ENCODE data around the gene ARX.

Gene ARX

DNA sequence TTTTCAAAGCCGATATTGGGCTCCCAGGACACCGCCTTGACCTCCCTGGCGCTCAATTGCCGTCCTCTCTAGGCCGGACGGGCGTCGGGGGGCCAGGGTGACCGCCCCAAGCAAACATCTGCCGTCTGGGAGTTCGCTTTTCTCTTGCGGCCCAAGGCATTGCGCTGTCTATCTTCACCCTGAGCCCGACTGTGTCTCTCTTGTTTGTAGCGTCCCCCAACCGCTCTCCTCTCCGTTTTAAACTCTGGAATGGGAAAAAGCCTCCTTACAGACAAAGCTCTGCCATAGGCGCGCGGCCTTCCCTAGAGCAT, 551 bp upstream of the ARX start:
- DNase-seq = no peak

- no peak for DNase-seq
Observed at GRCh38 chrX:25014366-25014838, 1.4 kb downstream of the ARX start.

- DNase-seq = no peak
Observed at GRCh38 chrX:25013632-25014365, 2.0 kb downstream of the ARX start.

DNA sequence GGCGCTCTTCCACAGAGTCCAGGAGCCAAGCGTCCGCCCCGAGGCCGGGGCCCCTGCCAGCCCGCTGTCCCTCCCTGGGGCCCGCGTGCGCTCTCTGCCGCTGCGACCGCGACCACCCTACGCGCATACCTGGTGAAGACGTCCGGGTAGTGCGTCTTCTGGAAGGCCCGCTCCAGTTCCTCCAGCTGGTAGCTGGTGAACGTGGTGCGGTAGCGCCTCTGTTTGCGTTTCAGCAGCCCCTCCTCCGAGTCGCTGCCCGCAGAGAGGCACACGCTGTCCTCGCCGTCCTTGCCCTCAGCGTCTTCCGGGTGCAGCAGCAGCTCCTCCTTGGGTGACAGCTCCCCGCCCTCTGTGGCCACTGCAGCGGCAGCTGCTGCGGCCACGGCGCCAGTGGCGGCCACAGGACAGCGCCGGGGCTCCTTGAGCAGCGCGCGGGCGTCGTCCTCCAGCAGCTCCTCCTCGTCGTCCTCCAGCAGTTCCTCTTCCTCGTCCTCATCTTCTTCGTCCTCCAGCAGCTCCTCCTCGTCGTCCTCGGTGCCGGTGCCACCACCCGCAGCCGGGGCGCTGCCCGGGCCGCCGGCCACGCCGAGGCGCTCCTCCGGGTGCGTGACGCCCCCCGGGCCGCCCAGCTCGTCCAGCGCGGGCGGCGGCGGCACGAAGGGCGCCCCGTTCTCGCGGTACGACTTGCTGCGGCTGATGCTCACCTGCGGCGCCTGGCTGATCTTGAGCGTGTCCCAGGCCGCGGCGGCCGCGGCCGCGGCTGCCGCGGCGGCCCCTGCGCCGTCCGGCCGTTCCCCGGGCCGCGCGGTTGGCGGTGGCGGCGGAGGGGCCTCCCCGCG, 2.8 kb downstream of the ARX start:
- DNase-seq = no peak

DNA sequence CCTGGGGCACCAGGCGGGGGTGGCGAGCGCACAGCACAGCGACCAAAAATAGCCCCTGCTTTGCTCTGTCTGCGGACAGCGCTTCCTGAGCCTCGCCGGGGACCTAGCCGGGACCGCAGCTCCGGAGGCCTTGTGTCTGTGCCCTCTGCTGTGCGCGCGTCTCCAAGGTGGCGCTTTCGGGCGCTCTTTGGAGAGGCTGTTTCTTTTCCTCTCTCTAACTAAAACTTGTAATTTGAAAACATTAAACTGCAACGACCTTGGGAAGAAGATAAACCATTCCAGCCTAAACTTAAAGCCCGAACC, 3.4 kb downstream of the ARX start:
- no peak for DNase-seq

DNA sequence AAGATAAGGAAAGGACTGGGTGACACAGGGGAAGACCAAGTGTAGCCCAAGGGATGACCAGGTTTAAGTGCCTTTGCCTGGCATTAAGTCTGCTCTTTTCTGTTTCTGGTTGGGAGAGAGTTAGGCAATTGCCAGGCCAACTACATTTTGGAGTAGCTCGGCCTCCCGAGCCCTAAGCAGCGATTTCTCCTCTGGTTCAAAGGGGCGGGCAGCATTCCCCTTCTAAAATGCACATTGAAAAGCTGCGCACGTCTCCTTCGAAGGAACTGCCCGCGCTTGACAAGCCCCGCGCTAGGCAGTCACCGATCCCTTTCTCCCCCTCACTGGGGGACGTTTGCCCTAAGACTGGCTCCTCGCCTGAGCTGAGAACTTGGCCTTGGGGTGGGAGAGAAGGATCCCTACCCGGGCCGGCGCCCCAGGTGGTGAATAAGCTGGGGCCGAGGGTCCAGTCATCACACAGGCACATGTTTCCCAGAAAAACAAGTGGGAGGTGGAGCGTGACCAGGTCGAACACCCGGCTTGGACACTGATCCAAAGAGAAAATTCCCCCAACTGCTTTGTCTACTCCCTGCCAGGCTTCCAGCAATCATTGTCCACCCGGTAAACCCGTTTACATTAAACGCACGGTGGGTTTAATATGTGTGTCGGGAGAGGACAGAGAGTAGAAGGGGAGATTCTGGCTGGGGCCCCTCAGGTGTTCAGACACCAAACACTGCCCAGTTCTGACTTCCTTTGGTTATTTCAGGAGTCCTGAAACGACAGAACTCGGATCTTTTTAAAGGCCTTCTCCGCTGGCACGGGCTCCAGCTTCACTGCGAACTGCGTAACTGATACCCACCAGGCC, 4.0 kb downstream of the ARX start:
- no peak for DNase-seq

DNA sequence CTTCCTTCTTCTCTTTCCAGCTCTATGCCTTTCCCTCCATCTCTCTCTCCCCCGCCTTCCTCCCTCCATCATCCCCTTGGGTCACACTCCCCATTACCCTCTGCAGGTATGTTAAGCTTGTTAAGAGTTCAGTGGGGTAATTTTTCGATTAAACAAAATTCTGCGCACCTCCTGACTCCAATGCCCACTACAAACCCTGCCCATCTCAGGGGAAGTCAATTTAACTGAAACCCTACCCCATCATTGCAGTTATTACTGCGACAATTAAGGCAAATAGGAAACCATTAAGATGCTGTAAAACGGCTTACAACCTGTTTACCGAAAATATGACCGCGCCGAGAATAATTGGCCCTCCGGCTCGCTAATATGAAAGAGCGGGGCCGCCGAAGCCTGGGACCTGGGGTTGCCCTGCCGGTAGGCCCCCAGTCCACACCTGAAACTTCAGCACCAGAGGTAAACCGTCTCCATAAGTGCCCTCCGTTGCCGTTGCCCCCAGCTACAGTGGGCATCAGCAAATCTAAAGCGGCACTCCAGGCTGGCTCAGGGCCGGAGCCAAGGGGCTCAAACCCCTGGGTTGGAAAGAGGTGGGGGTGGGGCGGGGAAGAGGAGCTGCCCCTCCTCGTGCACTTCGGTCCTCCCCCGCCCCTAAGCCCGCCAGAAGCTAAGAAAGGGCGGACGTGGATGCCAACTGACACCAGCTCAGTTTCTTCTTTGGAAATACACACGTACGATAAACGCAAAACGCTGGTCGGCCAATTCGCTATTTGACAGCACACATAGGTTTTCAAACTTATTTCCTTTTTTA, 4.8 kb downstream of the ARX start:
- DNase-seq = no peak

GRCh38 chrX:25009407-25009806, 6.4 kb downstream of the ARX start:
- no peak for DNase-seq

DNA sequence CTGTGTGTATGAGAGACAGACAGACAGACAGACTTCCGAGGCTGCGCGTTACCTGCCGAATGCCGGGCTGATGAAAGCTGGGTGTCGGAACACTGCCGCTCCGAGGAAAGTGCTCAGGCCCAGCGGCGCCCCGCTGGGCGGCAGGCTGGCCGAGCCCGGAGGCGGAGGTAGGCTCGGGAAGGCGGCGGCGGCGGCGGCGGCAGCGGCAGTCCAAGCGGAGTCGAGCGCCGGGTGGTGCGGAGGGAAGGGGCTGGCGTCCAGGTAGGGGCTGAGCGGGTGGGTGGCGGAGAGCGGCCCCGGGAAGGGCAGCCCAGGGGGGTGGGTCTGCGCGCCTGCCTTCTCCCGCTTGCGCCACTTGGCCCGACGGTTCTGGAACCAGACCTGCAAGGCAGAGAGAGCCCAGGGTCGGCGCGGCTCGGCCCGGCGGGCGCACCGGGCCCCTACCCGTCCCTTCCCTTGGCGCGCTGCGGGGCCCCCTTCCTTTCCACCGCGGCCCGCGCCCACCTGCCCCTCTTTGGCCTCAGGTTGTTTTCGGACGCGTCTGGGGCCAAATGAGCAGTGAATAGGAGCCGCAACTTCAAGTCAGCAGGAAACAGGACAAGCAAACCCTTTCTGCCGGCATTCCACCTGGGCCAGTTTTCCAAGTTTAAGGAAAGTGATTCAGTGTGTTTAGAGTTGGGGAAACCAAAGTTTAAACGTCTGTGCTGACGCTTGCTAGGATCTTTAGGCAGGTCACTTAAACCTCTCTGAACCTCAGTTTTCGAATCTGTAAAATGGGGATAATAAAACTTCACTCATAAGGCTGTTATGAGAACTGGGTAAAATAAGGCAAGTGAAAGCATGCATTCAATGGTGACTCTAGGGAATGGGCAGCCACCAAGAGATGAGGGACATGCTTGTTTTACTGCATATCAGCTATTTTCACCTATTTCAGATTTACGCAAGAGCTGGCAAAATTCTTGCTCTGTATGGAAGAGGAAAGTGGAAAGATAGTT, 8.4 kb downstream of the ARX start:
- no peak for DNase-seq

DNA sequence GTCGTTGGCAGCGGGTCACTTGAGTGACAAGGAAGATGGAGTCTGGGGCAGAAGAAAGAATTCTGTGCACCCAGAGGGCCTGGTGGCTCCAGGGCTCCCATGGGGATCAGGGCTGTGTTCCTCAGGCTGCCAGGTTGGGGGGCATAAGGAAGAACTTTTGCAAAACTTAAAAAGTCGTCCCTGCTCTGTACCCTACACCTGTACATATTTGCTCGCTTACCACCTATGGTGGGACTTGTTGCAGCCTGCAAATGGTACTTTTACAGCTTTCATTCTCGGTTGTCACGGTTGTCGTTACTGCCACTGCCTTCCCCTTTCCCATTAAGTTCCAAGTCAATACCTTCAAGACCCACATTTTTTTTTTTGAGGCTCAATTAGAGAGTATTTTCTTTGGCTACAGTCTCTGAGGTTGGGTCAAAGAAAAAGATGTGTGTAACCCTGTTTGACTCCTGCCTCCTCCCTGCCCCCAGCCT, 9.1 kb downstream of the ARX start:
- no peak for DNase-seq

DNA sequence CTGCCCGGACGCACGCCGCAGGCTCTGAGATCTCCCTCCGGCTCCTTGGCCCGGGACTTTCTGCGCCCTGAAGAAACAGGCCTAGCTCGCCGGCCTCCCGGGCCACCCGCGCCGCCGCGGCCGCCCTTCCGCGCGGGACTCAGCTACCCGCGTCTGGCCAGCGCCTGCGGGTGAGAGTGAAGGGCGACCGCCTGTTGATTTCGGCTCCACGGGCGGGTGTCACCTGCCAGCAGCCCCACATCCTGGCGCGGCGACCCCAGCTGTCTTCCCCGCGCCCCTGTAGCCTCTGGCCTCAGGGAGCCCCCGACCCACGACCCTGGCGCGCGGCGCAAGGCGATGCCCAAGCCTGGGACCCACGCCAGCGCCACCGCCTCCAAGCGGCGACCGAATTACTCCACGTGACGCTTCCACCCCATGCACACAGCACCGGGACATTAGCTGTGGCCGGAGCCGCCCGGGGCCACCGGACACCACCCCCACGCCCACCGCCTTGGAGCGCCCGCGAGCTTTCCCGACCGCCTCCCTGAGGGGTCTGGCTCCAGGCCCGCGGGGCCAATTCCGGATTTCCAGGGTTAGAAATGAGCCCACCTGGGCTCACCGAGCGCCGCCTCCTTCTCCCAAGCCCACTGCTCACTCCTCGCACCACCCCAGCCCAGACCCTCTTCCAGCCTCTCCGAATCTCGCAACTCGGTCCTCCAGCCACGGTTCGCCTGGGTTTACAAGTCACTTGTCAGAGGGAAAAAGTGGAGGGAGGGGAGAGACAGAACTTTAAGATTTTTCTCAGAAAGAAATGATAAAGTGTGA, 10.2 kb downstream of the ARX start:
- DNase-seq = no peak

- DNase-seq = no peak
Observed at GRCh38 chrX:25005034-25005381, 10.8 kb downstream of the ARX start.

- DNase-seq = no peak
Observed at GRCh38 chrX:25004485-25005032, 11.2 kb downstream of the ARX start.

DNA sequence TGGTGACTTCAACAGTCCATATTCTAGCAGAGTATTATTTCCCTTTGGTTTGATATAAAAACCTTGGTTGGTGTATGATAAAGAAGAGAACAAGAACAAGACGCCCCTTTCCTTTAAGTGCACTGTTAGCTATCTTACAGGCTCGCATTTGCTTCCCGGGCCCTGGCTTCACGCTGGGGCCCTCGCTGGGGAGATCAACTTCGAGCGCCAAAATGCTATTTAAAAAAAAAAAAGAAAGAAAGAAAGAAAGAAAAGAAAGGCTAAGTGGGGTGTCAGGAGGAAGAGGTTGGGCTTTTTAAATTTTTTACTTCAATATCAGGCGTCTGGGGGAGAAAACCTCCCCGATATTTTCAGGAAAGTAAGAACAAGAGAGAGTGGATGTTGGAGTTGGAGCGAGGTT, 11.7 kb downstream of the ARX start:
- DNase-seq = no peak

DNA sequence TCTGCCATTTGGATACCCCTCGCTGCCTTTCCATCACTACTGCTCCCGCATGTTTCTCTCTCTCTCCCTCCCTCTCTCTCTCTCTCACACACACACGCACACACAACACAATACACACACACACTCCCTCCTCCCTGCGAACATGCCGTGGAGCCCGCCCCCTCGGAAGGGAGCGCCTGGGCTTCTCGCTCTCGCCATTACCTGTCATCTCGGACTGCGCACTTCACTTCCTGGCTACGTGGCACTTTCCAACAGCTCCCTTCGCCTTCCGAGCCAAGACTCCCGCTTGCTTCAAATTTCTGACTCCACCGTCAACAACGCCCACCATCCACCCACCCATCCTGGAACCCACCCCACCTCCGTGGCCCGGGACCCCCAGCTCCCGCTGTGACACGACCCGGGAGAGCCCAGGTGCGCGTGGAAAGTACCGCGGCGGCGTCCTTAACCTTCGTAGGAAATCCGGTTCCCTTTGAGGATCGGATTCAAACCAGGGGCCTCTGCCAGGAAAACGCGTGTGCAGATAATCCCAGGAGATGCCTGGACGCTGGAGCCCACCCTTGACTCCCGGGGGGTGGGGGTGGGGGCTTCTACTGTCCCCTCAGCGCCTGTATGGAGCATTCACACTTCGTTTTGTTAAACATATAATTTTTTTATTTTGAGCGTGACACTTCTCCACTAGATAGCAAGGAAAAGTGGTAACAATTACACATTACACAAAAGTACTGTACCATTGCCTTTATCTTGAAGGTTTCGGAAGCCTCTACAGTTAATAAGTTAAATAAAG, 12.5 kb downstream of the ARX start:
- DNase-seq = no peak

- no peak for DNase-seq
Observed at GRCh38 chrX:25002661-25003020, 13.1 kb downstream of the ARX start.

GRCh38 chrX:25001808-25002660, 13.7 kb downstream of the ARX start:
- DNase-seq = no peak

GRCh38 chrX:24999511-24999910, 16.3 kb downstream of the ARX start:
- no peak for DNase-seq
